ENCODE data around the gene TRIM45.

The TRIM45 gene

DNA sequence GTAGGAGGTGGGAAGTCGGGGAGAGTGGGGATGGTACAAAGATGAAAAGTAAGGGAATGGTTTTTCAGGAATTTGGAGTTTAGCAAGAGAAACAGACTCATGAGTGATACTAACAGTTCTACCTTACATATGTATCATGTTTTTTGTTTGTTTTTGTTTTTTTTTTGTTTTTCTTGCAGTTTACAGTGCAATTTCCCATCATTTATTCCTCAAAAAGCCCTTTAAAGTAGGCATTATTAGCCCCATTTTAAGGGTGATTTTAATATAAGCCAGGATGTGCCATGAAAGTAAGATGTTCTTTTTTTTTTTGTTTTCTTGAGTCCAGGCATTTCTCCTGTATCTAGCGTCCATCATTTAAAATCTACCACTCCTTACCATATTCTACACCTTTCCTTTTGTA is 13.8 kb upstream of the TRIM45 start:
- ChIA-PET POLR2A (no interaction called here), CTCF (no interaction called here)
- H3K27ac ChIP-seq (ENCODE audit: extremely low read depth, low read depth, low read length), result no peak overlapping the region
- TF ChIP-seq HOXC10 (CRISPR knock-in tag; IDR thresholded peaks at IDR 0.05) (no peak), IKZF3 (tag by site-specific recombination; IDR thresholded peaks at IDR 0.05) (no peak), ZNF404 (tag by site-specific recombination; IDR thresholded peaks at IDR 0.05) (no peak), ZNF530 (tag by site-specific recombination; IDR thresholded peaks at IDR 0.05; ENCODE audit: low read depth) (no peak), KLF7 (tag by site-specific recombination; IDR thresholded peaks at IDR 0.05; ENCODE audit: borderline replicate concordance) (no peak), ZNF701 (tag by site-specific recombination; IDR thresholded peaks at IDR 0.05) (no peak), ZNF521 (tag by site-specific recombination; IDR thresholded peaks at IDR 0.05) (no peak), WT1 (tag by site-specific recombination; IDR thresholded peaks at IDR 0.05) (no peak), ZNF169 (tag by site-specific recombination; IDR thresholded peaks at IDR 0.05) (no peak), ZNF426 (tag by site-specific recombination; IDR thresholded peaks at IDR 0.05) (no peak), YY1 (tag by site-specific recombination; IDR thresholded peaks at IDR 0.05) (no peak), ZFHX2 (tag by site-specific recombination; conservative IDR thresholded peaks at IDR 0.05) (no peak), ZNF561 (tag by site-specific recombination; IDR thresholded peaks at IDR 0.05; ENCODE audit: borderline replicate concordance) (no peak), ZNF184 (tag by site-specific recombination; IDR thresholded peaks at IDR 0.05) (no peak), ZNF292 (tag by site-specific recombination; IDR thresholded peaks at IDR 0.05; ENCODE audit: borderline replicate concordance, low read depth) (no peak), SP3 (tag by site-specific recombination; IDR thresholded peaks at IDR 0.05) (no peak)
- TF ChIP-seq, protein P1, sequence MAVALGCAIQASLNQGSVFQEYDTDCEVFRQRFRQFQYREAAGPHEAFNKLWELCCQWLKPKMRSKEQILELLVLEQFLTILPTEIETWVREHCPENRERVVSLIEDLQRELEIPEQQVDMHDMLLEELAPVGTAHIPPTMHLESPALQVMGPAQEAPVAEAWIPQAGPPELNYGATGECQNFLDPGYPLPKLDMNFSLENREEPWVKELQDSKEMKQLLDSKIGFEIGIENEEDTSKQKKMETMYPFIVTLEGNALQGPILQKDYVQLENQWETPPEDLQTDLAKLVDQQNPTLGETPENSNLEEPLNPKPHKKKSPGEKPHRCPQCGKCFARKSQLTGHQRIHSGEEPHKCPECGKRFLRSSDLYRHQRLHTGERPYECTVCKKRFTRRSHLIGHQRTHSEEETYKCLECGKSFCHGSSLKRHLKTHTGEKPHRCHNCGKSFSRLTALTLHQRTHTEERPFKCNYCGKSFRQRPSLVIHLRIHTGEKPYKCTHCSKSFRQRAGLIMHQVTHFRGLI (tag by site-specific recombination; IDR thresholded peaks at IDR 0.05), result no peak
- TF ChIP-seq, protein P2, sequence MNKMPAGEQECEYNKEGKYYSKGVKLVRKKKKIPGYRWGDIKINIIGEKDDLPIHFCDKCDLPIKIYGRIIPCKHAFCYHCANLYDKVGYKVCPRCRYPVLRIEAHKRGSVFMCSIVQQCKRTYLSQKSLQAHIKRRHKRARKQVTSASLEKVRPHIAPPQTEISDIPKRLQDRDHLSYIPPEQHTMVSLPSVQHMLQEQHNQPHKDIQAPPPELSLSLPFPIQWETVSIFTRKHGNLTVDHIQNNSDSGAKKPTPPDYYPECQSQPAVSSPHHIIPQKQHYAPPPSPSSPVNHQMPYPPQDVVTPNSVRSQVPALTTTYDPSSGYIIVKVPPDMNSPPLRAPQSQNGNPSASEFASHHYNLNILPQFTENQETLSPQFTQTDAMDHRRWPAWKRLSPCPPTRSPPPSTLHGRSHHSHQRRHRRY (tag by site-specific recombination; IDR thresholded peaks at IDR 0.05), result no peak
- TF ChIP-seq, protein P3, sequence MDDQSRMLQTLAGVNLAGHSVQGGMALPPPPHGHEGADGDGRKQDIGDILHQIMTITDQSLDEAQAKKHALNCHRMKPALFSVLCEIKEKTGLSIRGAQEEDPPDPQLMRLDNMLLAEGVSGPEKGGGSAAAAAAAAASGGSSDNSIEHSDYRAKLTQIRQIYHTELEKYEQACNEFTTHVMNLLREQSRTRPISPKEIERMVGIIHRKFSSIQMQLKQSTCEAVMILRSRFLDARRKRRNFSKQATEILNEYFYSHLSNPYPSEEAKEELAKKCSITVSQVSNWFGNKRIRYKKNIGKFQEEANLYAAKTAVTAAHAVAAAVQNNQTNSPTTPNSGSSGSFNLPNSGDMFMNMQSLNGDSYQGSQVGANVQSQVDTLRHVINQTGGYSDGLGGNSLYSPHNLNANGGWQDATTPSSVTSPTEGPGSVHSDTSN (CRISPR knock-in tag; IDR thresholded peaks at IDR 0.05), result no peak
- TF ChIP-seq, protein P4, sequence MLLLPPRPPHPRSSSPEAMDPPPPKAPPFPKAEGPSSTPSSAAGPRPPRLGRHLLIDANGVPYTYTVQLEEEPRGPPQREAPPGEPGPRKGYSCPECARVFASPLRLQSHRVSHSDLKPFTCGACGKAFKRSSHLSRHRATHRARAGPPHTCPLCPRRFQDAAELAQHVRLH (tag by site-specific recombination; IDR thresholded peaks at IDR 0.05), result no peak
- H3K4me1 ChIP-seq (ENCODE audit: control insufficient read depth, insufficient read depth, low read length), result no peaks in the 10 kb centered on the region
- H3K4me3 ChIP-seq (ENCODE audit: low read depth, low read length), result no peak overlapping the region
- H3K36me3 ChIP-seq (ENCODE audit: control insufficient read depth in 2 of 2, insufficient read depth in 1 of 2, low read length in 2 of 2), result no peaks in the 10 kb centered on the region
- no peaks in the 10 kb centered on the region for H3K9me3 ChIP-seq (ENCODE audit: control insufficient read depth, insufficient read depth, low read depth, low read length)

DNA sequence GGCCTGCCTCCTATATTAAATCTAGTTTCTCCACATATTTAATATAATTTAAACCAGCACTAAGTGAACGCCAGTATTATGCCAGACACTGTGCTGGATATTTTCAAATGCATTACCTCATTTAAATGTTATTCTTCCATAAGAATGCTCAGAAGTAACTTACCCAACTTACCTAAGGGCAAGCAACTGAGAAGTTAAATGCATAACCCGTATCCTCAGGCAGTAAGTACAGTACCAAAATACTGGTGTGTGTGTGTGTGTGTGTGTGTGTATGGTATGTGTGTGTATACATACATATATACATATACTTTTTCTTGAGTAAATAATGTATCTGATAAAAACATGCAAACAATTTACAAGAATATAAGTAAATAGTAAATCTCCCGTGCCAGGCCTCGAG is 9.0 kb upstream of the TRIM45 start:
- Histone ChIP-seq H3K27ac (ENCODE audit: extremely low read depth, low read depth, low read length) (no peak overlapping the region), H3K4me3 (ENCODE audit: low read depth, low read length) (no peak overlapping the region), H3K9me3 (ENCODE audit: control insufficient read depth, insufficient read depth, low read depth, low read length) (no peaks in the 10 kb centered on the region), H3K36me3 (ENCODE audit: control insufficient read depth in 2 of 2, insufficient read depth in 1 of 2, low read length in 2 of 2) (no peaks in the 10 kb centered on the region), H3K4me1 (ENCODE audit: control insufficient read depth, insufficient read depth, low read length) (no peaks in the 10 kb centered on the region)
- POLR2A ChIA-PET, result no interaction called here
- CTCF ChIA-PET, result interaction anchor here (3.4 kb wide), 1 partner anchor 154 kb away, joined by 26 read pairs; no protein-coding TSS in a partner anchor
- TF ChIP-seq, protein P5, sequence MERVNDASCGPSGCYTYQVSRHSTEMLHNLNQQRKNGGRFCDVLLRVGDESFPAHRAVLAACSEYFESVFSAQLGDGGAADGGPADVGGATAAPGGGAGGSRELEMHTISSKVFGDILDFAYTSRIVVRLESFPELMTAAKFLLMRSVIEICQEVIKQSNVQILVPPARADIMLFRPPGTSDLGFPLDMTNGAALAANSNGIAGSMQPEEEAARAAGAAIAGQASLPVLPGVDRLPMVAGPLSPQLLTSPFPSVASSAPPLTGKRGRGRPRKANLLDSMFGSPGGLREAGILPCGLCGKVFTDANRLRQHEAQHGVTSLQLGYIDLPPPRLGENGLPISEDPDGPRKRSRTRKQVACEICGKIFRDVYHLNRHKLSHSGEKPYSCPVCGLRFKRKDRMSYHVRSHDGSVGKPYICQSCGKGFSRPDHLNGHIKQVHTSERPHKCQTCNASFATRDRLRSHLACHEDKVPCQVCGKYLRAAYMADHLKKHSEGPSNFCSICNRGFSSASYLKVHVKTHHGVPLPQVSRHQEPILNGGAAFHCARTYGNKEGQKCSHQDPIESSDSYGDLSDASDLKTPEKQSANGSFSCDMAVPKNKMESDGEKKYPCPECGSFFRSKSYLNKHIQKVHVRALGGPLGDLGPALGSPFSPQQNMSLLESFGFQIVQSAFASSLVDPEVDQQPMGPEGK (tag by site-specific recombination; IDR thresholded peaks at IDR 0.05), result no peak
- TF ChIP-seq SETDB1 (IDR thresholded peaks at IDR 0.05; ENCODE audit: insufficient read length, low read length), result no peak
- no peak for TF ChIP-seq SP3 (tag by site-specific recombination; IDR thresholded peaks at IDR 0.05)
- no peak for TF ChIP-seq BCL11A (tag by site-specific recombination; IDR thresholded peaks at IDR 0.05; ENCODE audit: low read depth)
- no peak for TF ChIP-seq ZNF335 (tag by site-specific recombination; conservative IDR thresholded peaks at IDR 0.05)
- TF ChIP-seq, protein P6, sequence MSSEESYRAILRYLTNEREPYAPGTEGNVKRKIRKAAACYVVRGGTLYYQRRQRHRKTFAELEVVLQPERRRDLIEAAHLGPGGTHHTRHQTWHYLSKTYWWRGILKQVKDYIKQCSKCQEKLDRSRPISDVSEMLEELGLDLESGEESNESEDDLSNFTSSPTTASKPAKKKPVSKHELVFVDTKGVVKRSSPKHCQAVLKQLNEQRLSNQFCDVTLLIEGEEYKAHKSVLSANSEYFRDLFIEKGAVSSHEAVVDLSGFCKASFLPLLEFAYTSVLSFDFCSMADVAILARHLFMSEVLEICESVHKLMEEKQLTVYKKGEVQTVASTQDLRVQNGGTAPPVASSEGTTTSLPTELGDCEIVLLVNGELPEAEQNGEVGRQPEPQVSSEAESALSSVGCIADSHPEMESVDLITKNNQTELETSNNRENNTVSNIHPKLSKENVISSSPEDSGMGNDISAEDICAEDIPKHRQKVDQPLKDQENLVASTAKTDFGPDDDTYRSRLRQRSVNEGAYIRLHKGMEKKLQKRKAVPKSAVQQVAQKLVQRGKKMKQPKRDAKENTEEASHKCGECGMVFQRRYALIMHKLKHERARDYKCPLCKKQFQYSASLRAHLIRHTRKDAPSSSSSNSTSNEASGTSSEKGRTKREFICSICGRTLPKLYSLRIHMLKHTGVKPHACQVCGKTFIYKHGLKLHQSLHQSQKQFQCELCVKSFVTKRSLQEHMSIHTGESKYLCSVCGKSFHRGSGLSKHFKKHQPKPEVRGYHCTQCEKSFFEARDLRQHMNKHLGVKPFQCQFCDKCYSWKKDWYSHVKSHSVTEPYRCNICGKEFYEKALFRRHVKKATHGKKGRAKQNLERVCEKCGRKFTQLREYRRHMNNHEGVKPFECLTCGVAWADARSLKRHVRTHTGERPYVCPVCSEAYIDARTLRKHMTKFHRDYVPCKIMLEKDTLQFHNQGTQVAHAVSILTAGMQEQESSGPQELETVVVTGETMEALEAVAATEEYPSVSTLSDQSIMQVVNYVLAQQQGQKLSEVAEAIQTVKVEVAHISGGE (tag by site-specific recombination; conservative IDR thresholded peaks at IDR 0.05; ENCODE audit: low read depth), result no peak
- no peak for TF ChIP-seq ZNF561 (tag by site-specific recombination; IDR thresholded peaks at IDR 0.05; ENCODE audit: borderline replicate concordance)
- no peak for TF ChIP-seq GFI1B (tag by site-specific recombination; IDR thresholded peaks at IDR 0.05)
- no peak for TF ChIP-seq PRDM1 (tag by site-specific recombination; IDR thresholded peaks at IDR 0.05)
- TF ChIP-seq ZNF629 (tag by site-specific recombination; IDR thresholded peaks at IDR 0.05), result no peak
